HG02588 (cell line): ENCODE measurements around the gene SYNDIG1.

Experiments
- ATAC-seq: cut with Tn5 transposase; IDR thresholded peaks from one replicate; pipeline ENCODE4 v1.9.1; 2021; ENCODE audit warnings: mild to moderate bottlenecking, moderate library complexity; ENCODE audit not compliant: unreplicated experiment

The SYNDIG1 gene

DNA sequence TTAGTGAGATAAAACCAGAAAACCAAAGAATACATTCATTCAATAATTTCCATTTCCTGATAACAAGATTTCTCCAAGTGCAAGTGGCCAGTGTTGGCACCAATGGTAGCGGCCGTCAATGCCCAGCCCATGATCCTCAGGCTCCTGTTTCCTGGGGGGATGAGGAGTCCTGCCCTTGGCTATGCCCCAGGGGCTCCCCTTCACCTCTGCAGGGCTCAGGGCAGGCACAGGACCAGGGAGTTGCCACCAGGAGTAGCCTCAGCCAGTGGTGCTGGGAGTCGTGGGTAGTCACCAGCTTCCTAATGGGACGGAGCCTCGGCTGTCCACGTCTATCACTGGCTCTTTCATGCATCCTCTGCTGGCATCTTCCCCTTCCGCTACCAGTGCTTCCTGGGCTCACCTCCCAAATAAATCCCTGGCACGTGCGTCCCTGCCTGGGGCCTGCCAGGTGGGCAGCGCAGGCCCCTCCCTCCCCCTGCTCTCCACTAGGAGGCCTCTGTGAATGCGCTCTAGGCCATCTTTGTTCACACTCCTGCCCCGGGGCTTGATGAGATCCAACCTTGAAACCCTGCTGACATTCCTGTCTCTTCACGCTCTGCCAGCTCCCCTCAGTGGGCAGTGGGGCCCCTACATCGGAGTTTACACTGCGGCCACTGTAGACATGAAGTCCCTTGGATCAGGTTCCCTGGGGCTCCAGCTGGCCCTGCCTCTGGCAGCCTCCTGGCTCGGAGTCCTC lies 215.7 kb downstream of the SYNDIG1 start:
- ATAC-seq = no peak

DNA sequence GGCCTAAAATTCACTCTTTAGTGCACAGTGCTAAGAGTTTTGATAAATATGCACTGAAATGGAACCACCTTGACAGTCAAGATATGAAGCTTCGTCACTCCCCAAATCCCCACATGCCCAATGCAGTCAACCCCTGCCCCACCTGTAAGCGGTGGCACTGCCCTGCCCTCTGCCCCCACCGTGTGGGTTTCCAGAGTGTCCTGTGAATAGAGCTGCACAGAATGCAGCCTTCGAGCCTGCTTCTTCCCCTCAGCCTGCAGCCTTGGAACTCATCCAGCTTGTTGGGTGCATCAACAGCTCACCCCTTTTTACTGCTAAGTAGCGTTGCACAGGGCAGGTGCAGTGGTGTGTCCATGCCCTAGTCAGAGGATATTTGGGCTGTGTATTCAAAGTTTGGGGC lies 216.3 kb downstream of the SYNDIG1 start:
- no peak for ATAC-seq

DNA sequence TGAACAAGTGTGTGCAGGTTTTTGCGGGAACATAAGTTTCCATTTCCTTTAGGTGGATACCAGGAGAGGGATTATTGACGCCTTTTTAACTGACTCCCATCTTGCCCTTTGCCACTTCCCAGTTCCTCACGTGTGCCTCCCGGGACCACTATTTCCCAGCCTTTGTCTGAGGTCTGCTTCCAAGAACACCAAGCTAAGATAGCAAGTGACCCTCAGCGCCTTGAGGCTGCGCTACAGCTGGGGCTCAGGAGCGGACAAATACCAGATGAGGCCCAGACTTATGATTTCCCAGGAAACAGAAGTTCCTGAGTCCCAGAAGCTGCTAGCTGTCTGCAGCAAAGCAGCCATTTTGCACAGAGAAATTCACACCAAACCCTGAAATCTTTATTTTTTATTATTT lies 216.7 kb downstream of the SYNDIG1 start:
- ATAC-seq = no peak

DNA sequence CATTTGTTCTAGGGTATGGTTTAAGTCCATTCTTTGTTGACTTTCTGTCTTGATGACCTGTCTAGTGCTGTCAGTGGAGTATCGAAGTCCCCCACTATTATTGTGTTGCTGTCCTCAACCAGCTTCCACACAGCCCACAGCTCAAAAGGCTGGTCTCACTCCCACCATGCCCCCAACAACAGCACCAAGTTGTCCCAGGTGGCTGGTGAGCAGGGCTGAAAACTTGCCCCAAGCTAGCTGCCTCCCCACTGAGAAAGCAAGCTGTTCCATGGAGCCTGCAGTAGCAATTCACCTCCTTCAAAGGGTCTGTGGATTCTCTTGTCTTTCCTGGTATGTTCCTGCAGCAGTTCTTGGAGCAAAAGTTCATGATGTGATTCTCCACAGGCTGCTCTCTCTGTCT lies 221.0 kb downstream of the SYNDIG1 start:
- no peak for ATAC-seq

DNA sequence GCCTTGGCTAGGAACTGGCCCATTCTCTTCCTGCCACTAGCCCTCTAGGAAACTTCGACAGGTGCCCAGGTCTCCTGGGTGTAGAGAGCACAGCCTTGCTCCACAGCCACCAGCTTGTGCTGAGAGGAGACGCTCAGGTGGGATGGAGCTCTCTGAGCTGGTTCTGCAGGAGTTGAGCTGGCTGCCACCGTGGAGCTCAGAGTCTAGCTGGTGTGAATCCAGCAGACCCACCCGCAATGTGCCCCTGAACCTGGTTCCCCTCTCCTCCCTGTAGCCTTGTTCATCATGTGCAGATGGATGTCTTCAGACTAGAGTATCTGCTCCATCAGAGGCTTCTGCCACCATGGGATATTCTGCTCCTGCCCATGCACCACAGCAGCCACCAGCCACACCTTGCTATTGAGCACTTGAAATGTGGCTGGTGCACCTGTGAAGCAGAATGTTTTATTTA lies 222.5 kb downstream of the SYNDIG1 start:
- ATAC-seq = no peak

DNA sequence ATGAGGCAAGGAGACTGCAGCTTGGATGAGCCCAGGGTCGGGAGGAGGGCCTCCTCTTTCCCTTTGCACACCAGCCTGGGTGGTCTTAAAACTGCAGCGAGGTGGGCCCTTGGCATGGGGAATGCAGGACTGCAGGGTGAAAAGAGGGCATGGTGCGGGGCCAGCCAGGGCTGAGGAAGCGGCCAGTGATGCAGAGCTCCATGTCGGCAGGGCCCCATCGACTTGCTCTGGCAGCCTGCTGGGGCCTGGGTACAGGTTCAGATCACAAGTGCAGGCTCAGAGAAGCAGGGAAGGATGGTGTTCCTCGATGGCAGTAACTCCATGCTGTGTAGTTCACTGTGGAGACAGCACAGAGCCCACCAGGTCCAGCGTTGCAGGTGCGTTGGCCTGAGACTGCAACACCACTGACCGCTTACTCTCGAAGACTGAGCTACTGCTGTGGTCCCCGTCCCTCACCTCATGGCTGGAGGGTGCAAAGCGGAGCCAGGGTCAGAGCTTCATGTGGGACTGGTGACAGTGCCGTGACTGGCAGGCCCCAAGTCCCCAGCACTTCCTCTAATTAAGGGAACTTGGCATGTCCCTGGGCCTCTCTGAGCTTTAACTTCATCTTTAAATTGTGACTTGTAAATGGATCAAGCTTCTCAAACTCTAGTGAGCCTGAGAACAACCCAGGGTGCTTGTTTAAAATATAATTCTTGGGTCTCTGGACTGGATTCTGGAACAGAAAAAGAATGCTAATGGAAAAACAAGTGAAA lies 223.2 kb downstream of the SYNDIG1 start:
- ATAC-seq = no peak

DNA sequence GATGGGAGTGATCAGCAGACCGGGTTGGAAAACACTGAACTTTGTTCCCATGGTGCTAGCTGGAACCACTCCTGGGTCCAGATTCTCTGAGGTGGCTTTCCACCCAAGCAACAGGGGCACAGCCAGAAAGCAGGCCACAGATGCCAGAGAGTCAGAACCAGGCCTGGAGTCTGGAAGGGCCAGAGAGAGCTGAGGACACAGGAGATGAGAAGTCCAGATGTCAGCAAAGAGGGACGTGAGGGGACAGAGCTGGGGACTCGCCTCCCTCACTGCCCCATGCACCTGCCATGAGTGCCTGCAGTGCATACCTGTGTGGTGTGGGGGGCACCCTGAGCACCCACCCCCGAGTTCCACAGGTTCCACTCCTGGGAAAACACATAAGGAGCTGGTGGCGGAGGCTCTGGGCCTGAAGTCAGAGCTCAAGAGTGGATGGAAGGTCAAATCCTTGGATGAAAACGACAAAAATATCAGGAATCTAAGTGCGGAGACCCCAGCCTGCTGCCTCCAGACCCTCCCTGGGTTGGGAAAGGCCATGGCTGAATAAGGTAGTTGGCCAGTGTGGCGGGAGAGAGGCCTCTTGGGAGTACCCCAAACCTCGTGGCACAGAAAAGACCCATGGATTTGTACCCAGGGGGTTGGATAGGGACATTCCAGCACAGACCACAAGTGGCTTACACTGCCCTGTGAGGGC lies 224.2 kb downstream of the SYNDIG1 start:
- no peak for ATAC-seq

DNA sequence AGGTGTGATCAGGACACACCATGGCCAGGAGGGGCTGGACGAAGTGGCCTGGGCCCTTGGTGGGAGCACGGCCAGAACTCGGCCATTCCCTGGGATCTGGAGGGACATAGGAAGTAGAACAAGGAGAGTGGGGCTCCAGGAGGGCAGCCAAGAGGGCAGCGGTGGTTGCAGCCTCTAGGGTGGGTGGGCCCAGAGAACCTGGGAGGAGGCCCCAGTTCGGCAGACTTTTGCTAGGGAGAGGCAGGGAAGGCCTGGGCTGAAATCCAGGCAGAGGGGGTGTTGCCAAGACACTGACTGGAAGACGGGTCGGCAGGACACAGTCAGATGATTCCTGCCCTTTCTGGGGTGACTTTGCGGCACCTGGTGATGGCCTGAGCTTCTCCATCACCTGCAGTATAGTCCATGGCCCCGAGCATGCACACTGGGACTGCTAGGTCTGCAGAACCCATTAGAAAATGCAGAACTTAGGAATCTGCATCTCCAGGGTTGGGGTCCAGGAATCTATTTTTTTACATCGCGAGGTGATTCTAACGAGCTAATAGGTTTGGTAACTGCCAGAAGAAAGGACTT lies 224.8 kb downstream of the SYNDIG1 start:
- ATAC-seq = no peak

DNA sequence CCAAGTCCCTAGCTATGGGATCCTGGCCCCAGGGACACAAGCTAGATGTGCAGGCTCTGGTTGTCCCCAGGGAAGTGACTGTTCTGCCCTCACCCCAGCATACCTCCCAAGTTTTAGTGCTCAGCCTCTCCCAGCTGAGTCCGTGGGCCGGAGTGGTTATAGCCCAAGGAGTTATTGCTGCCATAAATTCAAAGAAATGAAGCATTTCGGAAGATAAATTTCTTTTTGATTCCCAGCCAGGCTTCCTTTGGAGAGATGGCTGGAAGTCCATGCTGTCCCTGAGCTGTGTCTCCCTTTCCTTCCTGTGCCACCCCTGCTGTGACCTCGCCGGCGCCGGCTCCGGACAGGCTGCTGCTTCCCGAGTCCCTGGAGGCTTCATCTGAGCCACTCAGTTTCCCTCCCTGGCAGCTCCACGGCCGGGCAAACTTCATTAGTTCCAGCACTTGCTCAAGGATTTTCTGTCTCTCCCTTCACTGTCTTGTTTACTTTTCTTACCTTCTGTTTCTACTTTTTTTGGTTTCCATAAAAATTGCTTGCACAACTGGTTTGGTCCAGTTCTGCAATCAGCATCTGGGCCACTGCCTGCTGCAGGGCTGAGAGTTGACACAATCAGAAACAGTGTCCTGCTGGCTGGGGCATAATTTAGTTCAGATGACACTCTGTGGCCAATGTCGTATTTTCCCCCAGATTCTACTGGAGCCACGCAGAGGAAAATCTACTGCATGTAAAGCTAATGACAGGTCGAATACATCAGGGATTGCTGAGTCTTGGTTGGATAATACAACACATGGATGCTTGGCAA lies 225.5 kb downstream of the SYNDIG1 start:
- ATAC-seq = no peak

DNA sequence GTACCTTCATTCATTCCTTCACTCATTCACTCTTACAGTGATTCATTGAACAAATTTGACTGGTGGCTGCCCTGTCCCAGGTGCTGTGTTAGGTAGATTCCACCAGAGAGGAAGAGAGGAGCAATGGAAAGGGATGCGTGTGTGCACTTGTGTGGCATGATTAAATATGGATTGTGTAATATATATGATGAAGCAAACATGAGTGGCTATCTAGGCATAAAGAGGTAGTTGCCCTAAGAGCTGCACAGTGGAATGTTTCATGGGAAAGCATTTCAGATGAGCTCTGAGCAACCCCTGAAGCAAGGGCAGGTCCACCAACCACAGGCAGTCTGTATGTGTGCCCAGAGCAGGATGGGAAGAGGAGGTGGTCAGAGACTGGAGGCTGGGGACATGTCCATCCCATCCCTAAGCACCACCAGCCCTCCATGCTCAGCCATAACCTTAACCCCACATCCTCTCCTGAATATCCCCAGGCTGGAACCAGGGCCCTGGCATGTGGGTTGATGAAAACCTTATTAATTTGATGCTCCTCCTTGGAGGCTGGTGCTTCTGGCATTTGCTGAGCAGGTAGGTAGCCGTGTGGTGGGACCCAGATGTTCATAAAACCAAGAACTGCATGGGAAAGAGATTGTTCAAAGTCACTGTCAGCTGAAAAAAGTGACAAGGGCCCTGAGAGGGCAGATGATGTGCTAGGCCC lies 226.2 kb downstream of the SYNDIG1 start:
- no peak for ATAC-seq

DNA sequence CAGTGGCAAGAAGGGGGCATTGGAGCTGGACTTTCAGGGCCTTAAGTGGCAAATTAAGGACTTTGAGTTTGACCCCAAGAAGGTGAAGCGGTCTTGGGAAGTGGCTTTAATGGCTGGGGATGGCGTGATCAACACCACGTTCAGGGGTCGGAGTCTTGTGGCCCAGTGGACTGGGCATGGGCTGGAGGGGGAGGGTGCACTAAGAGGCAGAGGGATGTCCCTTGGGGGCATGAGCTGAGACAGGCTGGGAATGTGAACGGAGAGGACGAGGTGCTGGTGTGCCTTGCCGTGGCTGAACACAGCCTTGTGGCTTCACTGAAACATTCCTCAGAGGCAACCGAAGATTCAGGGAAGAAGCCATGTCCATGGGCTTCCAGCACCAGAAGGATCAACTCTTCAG lies 227.0 kb downstream of the SYNDIG1 start:
- ATAC-seq = no peak

DNA sequence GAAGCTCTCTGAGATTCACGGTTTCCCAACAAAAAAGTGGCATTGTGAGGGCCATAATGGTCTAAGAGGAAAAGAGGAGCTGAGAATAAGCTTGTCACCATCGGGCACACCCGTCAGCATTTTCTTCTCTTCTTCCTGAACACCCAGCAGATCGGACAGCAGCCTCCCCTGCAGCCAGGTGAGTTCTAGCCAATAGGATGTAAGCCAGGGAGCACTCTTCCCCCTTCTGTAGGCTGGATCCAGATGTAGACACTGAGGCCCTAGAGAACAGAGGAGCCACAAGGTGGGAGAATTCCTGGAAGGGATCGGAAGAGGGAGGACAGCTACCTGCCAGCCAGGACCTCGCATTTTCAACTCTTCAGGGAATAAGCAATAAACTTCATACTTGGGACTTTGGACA lies 228.0 kb downstream of the SYNDIG1 start:
- no peak for ATAC-seq

DNA sequence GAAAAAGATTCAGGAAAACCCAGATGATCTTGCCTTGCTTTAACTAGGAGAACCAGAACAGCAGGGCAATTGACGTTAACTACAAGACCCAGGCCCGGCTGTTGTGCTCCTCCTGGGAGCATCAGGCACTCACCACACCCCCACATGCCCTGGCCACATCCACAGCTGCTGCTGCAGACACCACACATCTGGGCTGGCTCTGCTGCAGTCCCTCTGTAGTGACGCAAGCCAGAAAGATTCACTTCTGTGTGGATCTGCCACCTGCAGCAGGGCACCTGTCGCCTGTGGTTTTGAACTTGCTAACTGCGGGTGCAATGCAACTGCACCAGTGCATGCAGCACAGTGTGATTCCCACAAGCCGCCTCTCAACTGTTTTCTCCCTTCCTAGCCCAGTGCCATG lies 228.8 kb downstream of the SYNDIG1 start:
- ATAC-seq = peak; percentile 63

DNA sequence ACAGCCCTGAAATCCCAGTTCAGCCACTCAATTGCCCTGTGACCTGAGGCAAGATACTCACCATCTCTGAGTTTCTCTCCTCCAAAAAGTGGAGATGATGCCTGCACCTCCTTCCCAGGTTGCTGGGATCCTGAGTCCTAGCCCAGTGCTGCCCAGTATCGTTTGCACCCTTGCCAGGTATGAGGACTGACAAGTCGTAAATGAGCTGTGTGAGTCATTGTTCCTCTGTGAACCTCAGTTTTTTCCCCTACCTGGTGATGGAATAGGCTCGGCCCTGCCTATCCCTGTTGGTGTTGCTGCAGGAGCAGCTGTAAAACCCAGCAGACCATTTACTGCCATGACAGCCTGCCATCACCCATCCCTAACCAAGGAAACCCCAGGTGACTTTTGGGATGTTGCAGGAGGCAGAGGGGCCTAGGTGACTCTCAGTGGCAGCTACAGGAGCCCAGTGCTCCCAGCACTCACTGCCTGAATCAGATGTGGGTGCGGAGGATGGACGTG lies 229.3 kb downstream of the SYNDIG1 start:
- ATAC-seq = no peak

DNA sequence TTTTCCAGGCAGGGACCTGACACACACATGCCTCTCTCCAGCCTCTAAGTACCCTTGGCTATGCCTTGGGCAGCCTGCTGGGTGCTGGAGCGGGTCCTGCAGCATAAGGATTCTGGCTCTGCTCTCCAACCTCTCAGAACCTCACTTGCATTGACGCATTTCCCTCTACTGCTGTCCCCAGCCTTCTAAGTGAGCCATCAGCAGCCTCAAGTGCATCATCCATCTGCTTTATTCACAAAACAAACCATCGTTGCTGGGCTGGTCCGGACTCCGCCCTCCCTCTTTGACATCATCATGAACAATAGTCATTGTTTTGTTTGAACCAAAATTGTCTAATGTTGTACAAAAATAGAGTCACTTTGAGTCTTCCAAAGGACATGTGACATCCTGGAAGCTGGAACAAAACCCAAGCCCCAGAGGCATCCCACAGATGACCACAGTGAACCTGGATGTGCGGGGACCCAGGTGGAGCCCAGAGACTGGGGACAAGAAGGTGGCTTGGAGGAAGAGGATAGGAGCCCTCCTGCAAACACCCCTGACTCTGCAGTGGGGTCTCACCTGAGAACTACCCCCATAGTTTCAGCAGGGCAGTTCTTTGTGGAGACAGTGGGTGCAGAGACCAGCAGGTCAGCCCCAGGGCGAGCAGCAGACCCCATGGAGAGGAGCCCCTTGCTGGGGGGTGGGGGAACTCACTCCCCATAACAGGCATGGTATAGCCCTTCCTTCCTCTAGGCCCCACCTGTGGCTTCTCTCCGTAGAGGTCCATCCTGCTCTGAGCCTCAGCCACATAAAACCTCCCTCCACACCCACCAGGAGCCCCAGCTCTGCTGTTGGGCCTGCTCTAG lies 230.1 kb downstream of the SYNDIG1 start:
- no peak for ATAC-seq

DNA sequence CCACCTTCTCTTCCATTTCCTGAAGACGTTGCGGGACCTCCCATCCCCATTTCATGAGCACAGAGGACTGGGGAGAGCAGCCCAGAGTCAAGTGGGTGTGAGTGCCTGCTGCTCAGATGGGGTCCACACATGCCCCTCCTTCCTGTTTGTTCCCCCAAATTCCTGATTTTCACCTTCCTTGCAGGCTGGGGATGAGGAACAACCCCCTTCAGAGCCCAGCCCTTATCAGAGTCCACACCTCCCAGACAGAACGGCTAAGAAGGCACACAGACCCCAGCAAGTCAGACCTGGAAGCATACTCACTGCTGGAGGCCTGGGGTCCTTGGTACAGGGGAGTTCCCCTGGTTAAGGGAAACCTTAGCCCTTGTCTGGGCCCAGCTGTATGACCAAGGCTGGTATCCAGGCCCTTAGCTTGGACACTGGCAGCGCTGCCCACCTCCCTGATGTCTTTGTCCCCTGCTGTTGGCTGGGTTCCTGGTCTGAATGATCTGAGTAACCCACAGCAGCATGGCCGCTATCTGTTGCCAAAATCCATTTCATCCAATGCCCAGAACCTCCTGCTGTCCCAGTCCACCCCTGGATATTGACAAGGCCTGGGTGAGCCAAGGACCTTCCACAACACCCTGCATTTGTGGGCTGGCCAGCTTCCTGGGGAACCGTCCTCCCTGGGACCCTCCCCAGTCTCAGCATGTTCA lies 230.9 kb downstream of the SYNDIG1 start:
- ATAC-seq = no peak

DNA sequence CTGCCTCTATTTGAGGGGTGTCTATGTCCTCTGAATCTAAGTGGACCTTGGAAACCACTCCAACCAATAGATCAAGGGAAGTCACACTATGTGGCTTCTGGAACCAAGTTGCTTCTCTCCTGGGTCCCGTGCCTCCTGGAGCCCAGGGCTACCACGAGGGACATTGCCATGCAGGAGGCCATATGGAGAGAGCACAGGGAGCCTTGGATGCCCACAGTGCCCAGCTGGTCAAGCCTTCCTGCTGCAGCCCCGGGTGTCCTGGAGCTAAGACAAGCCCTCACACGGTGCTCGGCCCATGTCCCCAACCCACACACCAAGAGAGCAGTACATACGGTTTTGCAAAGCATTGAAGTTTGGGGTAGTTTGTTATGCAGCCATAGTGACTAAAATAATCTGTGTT lies 231.6 kb downstream of the SYNDIG1 start:
- no peak for ATAC-seq

DNA sequence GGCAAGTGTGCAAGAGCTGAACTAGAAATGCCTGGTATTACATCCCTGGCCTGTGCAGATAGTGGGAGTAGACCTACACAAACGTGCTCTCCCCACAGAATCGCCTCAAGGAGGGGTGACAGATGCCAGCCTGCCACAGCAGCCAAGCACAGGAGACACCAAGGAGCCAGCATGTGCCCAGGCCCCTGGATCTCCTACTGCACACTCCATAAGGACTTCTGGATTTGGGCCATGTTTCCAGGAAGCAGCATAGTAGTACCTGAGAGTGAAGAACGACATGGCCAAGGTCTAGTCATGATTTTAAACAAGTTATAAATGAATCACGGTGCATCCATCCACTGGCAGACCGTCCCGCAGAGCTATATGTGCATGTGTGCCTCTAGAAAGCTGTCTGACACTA lies 232.2 kb downstream of the SYNDIG1 start:
- no peak for ATAC-seq
